PFSK-1 (cell line): ENCODE measurements around the gene GALNT12.

Source experiments
- POLR2AphosphoS5 ChIP-seq: IDR thresholded peaks from 2 replicates; pipeline ENCODE4 v1.6.1; 2012; ENCODE audit warnings: low read depth, mild to moderate bottlenecking, control low read depth, low read length, moderate library complexity
- REST ChIP-seq, 2 experiments: IDR thresholded peaks; 2 replicates each; pipeline versions ENCODE4 v1.6.1 to v1.8.0; 2011 to 2012; ENCODE audit warnings: low read depth in 2 of 2, low read length in 2 of 2, control low read depth in 1 of 2, inconsistent platforms in 1 of 2, mild to moderate bottlenecking in 1 of 2, moderate library complexity in 1 of 2; ENCODE audit not compliant: insufficient read depth in 1 of 2
- TAF1 ChIP-seq: IDR thresholded peaks from 2 replicates; pipeline ENCODE4 v1.6.1; 2012; ENCODE audit warnings: low read length, control low read depth, borderline replicate concordance; ENCODE audit not compliant: insufficient read depth

GRCh38 chr9:98856982-98857381 is 49.5 kb downstream of the GALNT12 start:
- TF ChIP-seq TAF1, result no peak
- TF ChIP-seq POLR2AphosphoS5, result no peak
- no peak for TF ChIP-seq REST (IDR thresholded peaks at IDR 0.05; ENCODE audit: insufficient read depth in 1 of 2, low read depth in 2 of 2, low read length in 2 of 2)
